ENCODE results near the gene DAP. TPM values are rescaled to one million over a fixed set of nuclear protein-coding genes. Genes with fewer than 3 reads are reported as not detected.

DAP gene
- total and polyA plus RNA-seq, 2 experiments from 2014 or later = 35.7 to 37.6 TPM

- TF ChIP-seq ZNF462 (CRISPR knock-in tag; IDR thresholded peaks at IDR 0.05) = no peak
- TF ChIP-seq CTCF (conservative IDR thresholded peaks at IDR 0.05; ENCODE audit: low read depth in 2 of 2) = no peak
Observed at GRCh38 chr5:10669983-10670382, 91.1 kb downstream of the DAP start (continued).

GRCh38 chr5:10668697-10669096, 92.3 kb downstream of the DAP start:
- Histone ChIP-seq H3K36me3 (ENCODE audit: insufficient read depth) (no peaks in the 10 kb centered on the region), H3K27me3 (ENCODE audit: insufficient read depth) (no peaks in the 10 kb centered on the region), H3K4me2 (no peak overlapping the region), H3K4me3 (no peak overlapping the region), H3K79me2 (replicated peaks; ENCODE audit: insufficient read depth) (no peaks in the 10 kb centered on the region), H2AFZ (no peak overlapping the region), H3K27ac (ENCODE audit: low read depth) (no peak overlapping the region), H4K20me1 (replicated peaks; ENCODE audit: insufficient read depth) (no peaks in the 10 kb centered on the region), H3K9me2 (ENCODE audit: insufficient read depth) (peaks cover 7% of the 10 kb centered on the region; the same call in 1 of the 2 replicates), H3F3A (replicated peaks; ENCODE audit: low read depth) (no peaks in the 10 kb centered on the region), H3K4me1 (ENCODE audit: insufficient read depth) (no peaks in the 10 kb centered on the region)
- Mint-ChIP-seq H3K27me3 (ENCODE audit: insufficient read depth, low read depth, poor library complexity) (peaks cover 4% of the 10 kb centered on the region), H3K4me3 (no peak overlapping the region), H3K27ac (no peak overlapping the region), H3K9me3 (peaks cover 3% of the 10 kb centered on the region; the same call in 1 of the 3 replicates), H3K36me3 (ENCODE audit: low read depth) (no peaks in the 10 kb centered on the region), H3K4me1 (peaks cover 10% of the 10 kb centered on the region; the same call in 2 of the 3 replicates)
- ATAC-seq (no peak), DNase-seq (ENCODE audit: low spot score) (no peak)
- TF ChIP-seq JUNB (IDR thresholded peaks at IDR 0.05; ENCODE audit: unreplicated experiment) (no peak), ZNF114 (CRISPR knock-in tag; IDR thresholded peaks at IDR 0.05) (no peak), REST (IDR thresholded peaks at IDR 0.05; ENCODE audit: unreplicated experiment) (no peak)
